ENCODE results near the gene GTPBP3.

DNA sequence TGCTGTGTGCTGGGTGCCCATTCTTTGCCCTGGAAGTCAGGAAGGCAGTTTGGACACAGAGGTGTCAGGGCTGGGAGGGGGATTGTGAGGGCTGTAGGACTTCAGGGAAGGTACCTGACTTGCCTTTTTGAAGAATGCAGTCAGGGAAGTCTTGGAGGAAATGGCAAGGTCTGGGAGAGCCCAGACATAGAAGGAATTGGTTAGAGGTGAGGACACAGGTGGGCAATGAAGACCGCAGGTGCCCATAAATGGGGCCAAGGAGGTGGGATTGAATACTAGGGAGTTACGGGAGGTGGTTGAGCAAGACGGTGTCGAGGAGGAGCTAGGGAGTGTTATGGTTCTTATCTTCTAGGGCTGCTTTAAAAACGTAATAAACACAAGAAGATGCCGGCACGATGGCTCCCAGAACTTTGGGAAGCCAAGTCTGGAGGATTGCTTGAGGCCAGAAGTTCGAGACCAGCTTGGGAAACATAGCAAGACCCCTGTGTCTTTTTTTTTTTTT is 29.4 kb upstream of the GTPBP3 start:
- TF ChIP-seq, protein P1, sequence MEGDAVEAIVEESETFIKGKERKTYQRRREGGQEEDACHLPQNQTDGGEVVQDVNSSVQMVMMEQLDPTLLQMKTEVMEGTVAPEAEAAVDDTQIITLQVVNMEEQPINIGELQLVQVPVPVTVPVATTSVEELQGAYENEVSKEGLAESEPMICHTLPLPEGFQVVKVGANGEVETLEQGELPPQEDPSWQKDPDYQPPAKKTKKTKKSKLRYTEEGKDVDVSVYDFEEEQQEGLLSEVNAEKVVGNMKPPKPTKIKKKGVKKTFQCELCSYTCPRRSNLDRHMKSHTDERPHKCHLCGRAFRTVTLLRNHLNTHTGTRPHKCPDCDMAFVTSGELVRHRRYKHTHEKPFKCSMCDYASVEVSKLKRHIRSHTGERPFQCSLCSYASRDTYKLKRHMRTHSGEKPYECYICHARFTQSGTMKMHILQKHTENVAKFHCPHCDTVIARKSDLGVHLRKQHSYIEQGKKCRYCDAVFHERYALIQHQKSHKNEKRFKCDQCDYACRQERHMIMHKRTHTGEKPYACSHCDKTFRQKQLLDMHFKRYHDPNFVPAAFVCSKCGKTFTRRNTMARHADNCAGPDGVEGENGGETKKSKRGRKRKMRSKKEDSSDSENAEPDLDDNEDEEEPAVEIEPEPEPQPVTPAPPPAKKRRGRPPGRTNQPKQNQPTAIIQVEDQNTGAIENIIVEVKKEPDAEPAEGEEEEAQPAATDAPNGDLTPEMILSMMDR (IDR thresholded peaks at IDR 0.05 in 4 of 5, conservative IDR thresholded peaks at IDR 0.05 in 1 of 5) = no peak
- no peak for TF ChIP-seq POLR2A (IDR thresholded peaks at IDR 0.05)
